LoVo (cell line): ENCODE measurements around the gene RAD51AP1.

ENCODE experiments used
- DNase-seq: peaks from one replicate; pipeline ENCODE4 v3.0.0-alpha.2; 2016; ENCODE audit warnings: low spot score

RAD51AP1 gene

GRCh38 chr12:4545195-4545594, 6.5 kb downstream of the RAD51AP1 start:
- DNase-seq = no peak

- DNase-seq = no peak
Observed at GRCh38 chr12:4552191-4552590, 13.5 kb downstream of the RAD51AP1 start.

GRCh38 chr12:4553943-4554342, 15.3 kb downstream of the RAD51AP1 start:
- no peak for DNase-seq

DNA sequence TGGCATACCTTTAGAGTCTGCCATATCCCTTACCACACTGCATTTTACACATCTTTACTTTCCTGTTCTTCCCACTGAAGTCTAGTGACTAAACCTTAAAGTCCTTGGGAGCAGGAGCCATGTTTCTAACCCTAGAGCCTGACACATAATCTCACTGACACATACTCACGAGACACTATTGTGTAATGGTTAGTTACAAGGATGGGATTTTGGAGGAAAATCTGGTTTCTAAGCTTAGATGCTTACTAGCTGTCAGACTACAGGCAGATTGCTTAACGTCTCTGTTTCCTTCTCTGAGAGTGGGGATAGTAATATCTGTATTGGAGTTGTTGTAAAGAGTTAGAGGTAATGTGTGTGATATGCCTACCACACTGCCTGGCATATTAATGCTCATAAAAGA, 17.1 kb downstream of the RAD51AP1 start:
- no peak for DNase-seq

DNA sequence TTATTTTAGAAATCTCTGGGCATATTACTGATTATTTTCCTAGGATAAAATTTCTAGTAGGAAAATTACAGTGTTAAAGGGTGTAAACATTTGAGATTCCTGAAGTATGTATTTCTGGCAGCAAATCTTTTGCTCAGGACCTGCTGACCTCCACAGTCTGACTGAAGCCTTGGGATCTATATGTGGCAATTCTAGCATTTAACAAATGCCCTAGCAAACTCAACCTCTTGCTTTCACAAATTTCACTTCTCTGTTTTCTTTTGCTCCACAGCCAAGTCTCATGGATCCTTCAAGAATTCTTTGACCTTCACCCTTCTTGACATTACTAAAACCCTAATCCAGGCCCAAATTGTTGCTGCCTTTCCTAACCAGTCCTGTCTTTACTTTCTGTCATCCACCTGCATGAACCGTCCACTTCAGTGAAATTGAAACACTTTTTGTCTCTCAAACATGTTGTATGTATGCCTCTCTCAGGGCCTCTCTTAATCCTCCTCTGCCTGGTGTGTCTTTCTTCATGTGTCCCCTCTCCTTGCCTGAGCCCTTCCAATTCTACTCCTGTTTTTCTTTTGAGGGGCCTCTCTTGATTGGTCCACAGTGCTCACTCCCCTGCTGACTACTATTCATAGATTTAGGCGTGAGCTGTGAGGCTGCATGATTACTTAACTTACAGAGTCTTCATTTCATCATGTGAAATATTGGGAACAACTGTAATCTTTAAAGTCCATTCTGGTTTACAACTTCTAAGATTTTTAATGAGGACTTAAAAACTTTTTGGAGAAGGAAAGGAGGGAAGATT, 18.2 kb downstream of the RAD51AP1 start:
- DNase-seq = no peak

DNA sequence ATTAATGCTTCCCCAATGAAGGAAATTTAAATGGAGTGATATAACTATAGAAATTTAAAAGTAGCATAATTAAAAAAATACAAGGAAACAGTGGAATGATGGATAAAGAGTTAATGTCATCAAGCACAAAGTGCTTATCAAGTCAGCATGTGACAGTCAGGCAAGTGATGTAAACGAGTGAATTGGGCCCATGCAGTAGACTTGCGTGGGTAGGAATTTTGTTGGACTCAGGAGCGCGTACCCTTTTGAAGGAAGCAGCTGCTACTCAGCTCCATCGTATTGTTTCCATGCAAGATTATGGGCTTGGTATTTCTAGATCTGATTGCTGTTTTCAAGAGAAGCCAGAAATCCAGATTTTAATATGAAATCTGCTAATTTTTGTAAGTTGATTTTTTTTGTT, 18.9 kb downstream of the RAD51AP1 start:
- DNase-seq = no peak

GRCh38 chr12:4558171-4558570, 19.5 kb downstream of the RAD51AP1 start:
- DNase-seq = no peak

DNA sequence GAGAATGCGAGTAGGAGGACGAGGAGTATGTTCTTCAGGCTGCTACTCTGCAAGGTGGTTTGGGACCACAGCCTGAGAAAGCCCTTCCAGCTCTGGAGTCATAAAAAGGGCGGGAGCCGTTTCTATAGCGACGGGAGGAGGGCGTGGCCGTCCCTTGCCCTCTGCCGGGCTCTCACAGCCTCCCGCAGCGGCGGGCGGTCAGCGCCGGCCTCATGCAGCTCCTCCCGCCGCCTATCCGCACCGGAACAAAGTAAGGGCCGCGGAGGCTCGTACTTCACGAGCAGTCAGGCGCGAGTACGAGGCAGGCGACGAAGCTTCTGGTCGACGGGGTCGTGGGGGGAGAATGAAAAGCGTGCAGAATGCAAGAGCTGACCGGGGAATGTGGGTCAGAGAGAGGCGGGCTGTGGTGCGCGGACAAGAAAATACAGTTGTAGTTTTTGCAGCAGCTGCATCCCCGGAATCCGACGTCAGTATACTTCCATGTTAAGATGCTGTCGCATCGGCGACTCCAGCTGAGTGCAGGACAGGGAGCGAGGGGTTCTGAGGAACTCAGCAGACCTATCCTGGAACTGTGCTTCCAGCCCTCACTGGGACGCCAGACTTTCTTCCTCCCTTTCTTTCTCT, 23.5 kb downstream of the RAD51AP1 start, which contains the start of gene DYRK4:
Gene DYRK4, plus strand, starts transcription at position 175 of the 624 bp plus-strand sequence. Its CDS starts 38 bp downstream, at position 213.
- peak; percentile 85 for DNase-seq

- no peak for DNase-seq
Observed at GRCh38 chr12:4563336-4563735, 24.6 kb downstream of the RAD51AP1 start.

DNA sequence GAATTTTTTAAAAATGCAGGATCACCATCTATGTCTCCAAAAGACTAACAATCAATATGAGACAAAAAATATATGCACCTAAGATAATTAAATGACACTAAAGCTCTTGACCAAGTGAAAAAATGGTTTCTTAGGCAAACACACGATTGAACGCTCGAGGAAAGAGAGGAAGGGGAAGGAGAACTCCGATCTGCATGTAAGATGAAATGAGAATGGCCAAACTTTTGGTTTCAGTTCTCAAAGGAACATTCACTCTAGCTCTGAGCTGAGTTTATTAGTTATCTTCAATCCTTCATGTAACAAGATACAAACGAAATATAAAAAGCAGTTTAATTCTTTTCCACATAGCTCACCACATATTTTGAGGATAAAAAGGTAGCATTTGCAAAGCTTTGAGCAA, 26.1 kb downstream of the RAD51AP1 start:
- no peak for DNase-seq

DNA sequence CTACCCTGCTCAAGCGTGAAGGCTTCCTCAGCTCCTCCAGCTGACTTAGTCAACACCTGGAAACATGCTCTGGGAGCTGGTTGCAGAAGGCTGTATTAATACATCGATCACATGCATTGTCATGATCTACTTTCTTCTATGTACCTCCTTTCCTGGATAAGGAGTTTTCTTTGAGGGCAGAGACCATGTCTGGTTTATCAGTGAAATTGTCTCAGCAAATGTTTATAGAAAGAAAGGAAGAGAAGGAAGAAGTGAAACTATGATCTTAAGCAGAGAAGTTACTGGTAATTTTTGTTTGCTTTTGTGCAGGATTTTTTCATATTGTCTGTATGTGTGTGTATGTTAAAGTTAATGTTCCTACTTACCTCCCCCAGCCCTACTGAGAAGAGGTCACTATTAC, 27.8 kb downstream of the RAD51AP1 start:
- no peak for DNase-seq

DNA sequence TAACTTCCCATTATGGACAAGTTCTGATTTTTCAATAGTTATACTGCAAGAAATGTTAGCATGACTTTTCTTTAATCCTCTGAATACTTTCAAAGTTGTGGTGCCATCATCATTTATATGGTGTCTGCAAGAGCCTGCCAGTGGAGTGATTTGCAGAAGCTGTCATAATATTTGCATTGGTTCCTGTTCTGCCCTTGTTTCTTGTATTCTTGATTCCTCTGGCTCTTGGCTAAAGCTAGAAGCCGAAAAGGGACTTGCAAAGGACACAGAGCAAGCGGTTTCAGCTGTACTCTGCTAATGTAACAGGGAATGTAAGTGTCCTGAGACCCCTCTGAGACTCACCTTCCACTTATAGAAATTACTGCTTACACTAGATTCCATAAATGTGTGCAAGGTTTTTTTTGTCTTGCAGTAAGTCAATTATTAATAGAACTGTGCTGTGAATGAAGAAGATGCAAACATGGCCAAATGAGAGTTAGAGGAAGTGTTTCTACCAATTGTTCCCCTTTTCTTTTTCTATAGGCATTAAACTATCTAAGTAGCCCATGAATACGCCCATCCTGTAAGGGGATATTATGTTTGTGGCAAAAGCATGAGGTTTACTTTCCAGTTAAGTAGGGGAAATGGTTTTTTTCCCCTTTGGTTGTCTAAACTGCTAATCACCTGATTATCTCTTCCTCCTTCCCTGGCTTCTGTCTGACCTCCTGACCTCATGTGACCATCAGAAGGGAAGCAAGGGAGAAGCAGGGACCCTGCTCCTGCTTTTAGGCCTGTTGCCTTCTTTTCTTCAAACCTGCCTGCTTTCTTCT, 28.6 kb downstream of the RAD51AP1 start:
- DNase-seq = no peak

- DNase-seq = no peak
Observed at GRCh38 chr12:4569261-4569660, 30.6 kb downstream of the RAD51AP1 start.

GRCh38 chr12:4572680-4573079, 34.0 kb downstream of the RAD51AP1 start:
- no peak for DNase-seq

DNA sequence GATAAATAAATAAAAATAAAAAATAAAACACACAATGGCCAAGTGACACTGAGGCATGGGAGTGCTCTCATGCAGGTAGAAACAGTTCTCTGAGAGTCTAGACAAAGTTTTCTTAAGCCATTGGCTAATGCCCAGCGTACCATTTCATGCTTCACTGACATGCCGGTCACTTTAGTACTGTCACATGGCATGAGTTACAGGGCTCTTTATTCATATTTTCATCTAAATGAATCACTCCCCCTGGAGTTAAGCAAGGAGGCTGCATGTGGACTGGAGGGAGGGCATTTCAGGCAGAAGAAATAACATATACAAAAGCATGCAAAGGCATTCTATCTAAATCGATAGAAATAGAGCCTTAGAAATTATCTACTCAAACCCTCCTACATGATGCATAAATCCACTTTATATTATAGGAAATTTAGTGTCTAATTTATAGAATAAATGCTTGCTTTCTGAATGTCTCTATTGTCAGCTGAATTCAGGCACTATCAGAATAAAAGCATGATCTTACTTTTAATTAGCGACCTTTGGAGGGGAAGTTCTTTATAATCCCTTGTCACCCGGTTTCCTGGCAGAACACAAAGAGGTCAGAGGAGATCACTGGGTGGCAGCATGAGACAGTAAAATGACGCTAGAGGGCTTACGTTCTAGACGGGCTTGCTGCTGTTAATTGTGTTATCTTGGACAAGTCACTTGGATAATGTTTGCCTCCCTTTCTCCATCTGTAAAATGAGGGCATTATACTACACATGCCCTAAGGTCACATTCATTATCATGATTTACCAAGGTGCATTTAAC, 40.8 kb downstream of the RAD51AP1 start:
- DNase-seq = peak; percentile 9

DNA sequence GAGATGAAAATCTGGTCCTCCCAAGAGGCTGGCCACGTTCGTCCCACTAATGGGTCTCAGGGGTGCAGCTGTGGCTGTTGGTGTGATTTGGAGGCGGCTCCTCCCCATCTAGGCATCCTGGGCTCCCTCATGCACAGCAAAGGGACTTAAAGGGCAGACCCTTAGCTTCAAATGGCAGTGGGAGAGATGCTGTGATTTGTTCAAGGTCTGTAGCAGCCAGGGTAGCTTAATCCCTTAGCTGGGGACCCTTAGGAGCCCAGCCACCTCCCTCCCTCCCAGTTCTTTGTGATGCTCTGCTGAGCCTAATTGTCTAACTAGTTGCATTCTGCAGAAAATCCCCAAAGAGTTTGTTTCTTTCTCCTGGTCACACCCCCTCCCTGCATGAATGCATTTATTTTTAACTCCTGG, 41.6 kb downstream of the RAD51AP1 start:
- DNase-seq = no peak

- DNase-seq = no peak
Observed at GRCh38 chr12:4584281-4584680, 45.6 kb downstream of the RAD51AP1 start.

DNA sequence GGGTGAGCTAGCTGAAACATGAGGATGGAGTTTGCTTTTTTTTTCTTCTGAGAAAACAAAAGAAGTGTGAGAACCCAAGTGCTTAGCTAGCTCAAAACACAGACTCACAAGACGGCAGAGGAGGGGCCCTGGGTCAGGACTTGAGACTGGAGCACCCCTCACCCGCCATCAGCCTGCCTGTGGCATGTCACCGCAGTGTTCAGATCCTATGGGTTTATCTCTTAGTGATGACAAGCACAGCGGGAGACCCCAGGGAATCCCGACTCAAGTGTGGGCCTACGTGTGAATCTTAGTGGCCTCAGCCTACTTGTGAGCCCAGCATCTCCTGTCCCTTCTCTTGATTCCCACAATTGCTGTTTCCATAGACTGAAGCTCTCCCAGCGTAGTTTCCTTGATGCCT, 46.2 kb downstream of the RAD51AP1 start:
- DNase-seq = no peak

GRCh38 chr12:4586500-4586899, 47.8 kb downstream of the RAD51AP1 start:
- DNase-seq = no peak

GRCh38 chr12:4587108-4587507, 48.4 kb downstream of the RAD51AP1 start:
- DNase-seq = no peak

DNA sequence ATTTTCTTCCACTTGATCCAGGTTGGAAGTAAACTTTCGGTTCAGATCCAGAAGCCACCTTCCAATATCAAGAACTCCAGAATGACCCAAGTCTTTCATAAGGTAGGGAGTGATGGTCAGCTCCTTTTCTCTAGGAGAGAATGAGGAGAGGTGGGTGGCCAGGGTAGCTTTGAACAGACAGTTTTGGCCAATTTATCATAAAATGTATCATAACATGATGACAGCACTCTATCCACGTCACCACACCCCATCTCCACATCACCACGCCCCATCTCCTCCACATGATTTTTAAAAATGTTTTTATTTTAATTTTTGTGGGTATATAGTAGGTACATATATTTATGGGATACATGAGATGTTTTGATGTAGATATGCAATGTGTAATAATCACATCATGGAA, 50.2 kb downstream of the RAD51AP1 start:
- no peak for DNase-seq

GRCh38 chr12:4589941-4590340, 51.3 kb downstream of the RAD51AP1 start:
- no peak for DNase-seq
